HG02938 (cell line): Measurements from ENCODE around the gene RGS11.
"Not testable (repeated sequence)": the region's sequence is repeated elsewhere in the genome, so short reads cannot be mapped to it uniquely, and the experiment has no call there.

ENCODE experiments used
- ATAC-seq: cut with Tn5 transposase; IDR thresholded peaks from one replicate; pipeline ENCODE4 v1.9.1; 2021; ENCODE audit warnings: mild to moderate bottlenecking, moderate library complexity; ENCODE audit not compliant: unreplicated experiment

RGS11 gene

DNA sequence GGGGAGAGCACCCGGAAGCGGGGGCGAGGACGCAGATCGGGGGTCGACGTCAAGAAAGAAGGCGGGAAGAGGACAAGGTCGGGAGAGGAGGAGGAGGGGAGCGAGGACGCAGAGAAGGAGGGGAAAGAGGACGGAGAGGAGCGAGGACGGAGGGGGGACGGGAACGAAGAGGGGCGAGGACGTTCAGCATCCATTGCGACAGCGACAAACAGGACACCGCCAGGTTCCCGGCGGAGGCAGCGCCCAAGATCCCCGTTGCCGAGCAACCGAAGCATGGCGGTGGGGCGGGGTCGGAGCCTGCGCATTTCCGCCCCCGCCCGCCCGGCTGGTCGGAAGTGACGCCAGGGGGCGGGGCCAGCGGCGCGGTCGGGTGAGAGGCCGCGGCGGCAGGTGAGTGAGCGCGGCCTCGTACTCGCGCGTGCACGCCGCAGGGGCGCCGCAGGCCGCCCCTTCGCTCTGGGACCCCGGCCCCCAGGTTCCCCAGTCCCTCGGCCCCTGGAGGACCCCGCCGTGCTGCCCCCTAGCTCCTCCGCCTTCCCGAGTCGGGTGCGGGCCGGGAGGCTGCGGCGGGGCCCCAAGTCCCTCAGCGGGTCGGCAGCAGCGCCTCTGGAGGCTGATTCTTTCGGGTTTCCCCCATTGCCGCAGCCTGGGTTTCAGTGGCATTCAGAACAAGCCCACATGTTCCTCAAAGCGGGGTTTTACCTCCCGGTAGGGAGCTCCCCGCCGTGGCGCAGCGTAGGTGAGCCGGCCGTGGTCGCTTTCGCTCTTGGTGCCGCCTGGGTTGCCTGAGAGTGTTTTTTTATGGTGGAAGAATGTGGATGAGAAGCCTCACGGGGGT lies 41.1 kb downstream of the RGS11 start, which contains the start of gene FAM234A:
Gene FAM234A (plus strand): TSS at position 354 of the 838 bp plus-strand sequence. CDS start 19,593 bp downstream, outside the sequence.
- peak; percentile 81 for ATAC-seq

GRCh38 chr16:230949-231348 lies 44.8 kb downstream of the RGS11 start:
- no peak for ATAC-seq

- ATAC-seq = not testable (repeated sequence)
Observed at GRCh38 chr16:230351-230750, 45.4 kb downstream of the RGS11 start.

- no peak for ATAC-seq
Observed at GRCh38 chr16:229731-230281, 45.9 kb downstream of the RGS11 start.

DNA sequence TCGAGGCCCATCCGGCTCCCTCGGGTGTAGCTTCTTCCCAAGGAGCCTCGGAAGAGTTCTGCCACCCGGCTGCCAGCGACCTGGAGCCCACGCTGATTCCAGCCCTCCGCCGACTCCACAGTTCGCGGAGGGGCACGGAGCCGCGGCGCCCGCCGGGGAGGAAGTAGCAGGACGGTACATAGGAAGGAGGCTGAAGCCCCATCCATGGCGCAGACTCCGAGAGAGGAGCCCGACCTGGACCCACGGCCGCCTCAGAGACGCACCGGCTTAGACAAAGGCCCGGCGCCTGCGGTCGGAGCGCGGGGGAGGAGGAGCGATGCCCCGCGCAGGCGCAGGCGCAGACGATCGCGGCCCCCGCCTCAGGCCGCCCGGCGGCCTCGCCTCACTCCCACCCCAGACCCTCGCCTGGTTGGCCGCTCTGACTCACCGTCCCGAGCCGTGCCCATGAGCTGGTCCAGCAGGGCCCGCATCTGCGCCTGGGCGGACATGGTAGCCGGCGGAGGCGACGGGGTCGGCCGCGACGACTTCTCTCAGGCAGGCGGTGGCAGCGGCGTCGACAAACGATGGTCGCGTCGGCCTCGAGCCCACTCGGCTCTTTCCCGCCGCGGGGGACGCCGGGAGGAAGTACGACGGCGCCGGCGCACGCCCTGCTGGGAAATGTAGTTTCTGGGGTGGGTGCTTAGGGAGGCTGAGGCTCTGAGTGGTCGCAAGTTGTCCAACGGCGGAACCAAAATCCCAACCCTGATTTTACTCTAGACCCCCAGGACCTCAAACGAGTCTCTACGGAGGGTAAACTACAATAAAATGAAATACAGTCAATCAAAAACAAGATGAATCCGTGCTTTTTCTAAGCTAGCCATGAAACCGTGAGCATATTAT lies 46.7 kb downstream of the RGS11 start, which contains the start of gene LUC7L:
Gene LUC7L (minus strand): TSS at position 598 of the 879 bp plus-strand sequence. CDS start 110 bp downstream, at position 488.
- peak; percentile 81 for ATAC-seq

GRCh38 chr16:228151-228851 lies 47.4 kb downstream of the RGS11 start:
- ATAC-seq = peak; percentile 14

GRCh38 chr16:220021-220420 lies 55.7 kb downstream of the RGS11 start:
- ATAC-seq = no peak
